Measurements from ENCODE around the gene CASZ1. TPM values are rescaled to one million over a fixed set of nuclear protein-coding genes. Genes with fewer than 3 reads are reported as not detected.

The CASZ1 gene
- total and polyA plus RNA-seq, 2 donors (not counting 3 experiments of a cell fraction or from before 2014, with no cell fraction given) = 1.5 to 5.2 TPM

DNA sequence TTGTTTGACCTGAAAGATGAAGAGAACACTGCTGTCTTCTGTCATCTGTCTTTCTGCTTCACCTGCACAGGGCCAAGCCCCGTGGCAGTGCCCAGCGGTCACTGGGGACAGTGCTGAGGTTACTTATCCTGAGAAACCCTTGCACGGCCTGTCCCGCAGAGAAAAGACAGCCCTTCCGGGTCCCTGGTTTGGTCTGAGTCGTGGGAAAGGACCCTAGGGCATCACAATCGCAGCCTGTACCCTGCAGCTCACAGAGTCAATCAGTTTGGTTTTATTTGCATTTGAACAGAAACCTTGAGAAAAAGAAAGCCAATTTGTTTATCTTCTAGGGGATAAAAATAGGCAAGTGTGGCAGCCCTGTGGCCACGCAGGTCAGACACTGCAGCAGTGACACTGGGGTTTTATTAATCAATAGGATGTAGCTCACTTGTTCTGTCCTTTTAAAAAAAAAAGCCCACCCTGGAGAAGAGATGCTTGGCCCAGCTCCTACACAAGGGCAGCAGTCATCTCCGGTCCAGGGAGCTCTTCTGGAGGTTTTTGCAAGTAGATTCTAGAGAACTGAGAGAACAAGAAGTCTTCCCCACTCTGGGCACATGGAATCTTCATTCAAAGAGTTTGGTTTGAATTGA lies 201.7 kb downstream of the CASZ1 start:
- POLR2A ChIA-PET = no interaction called here
- no peak overlapping the region for H3K9ac ChIP-seq (replicated peaks; ENCODE audit: extremely low read depth, insufficient read depth, low read length)
- no TSS peak for BruUV-seq (replicated peaks)

DNA sequence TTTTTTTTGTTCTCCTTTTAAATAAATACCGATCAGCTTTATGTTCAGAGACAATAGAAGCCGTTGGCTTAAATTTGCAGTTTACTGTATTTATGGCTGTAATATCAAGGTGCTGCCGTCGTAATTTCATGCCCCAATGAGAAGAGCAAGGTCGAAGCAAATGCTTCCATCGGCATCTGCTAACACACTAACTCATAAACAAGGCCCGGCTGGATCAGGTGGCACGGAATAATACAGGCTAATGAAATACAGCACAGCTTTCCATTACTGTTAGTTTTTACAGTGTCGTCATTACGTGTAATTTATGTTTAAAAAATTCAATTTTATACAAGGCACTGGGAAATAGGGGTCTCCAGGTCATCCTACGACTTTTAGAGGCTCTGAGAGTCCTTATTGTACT lies 202.7 kb downstream of the CASZ1 start:
- dilution Hi-C loops (cut with MboI; ENCODE audit: extremely low pct_ligation_motif_present, low sequenced_read_pairs) = no loop called here
- no peak overlapping the region for H3K4me3 ChIP-seq (replicated peaks in 1 of 3; ENCODE audit: insufficient read depth in 1 of 3, low read depth in 1 of 3, low read length in 3 of 3)
- FAIRE-seq = no peak
- BruUV-seq (replicated peaks) = no TSS peak
- no peaks in the 10 kb centered on the region for H3K36me3 ChIP-seq (ENCODE audit: control insufficient read depth in 2 of 2, extremely low read depth in 1 of 2, insufficient read depth in 2 of 2, low read length in 2 of 2)
- H2AFZ ChIP-seq (ENCODE audit: low read depth, low read length) = no peak overlapping the region
- H3K4me2 ChIP-seq (ENCODE audit: insufficient read depth, low read length) = no peak overlapping the region
- H3K79me2 ChIP-seq (ENCODE audit: control insufficient read depth, insufficient read depth, low read length) = no peaks in the 10 kb centered on the region
- no peak overlapping the region for H3K27ac ChIP-seq (ENCODE audit: insufficient read depth, low read depth, low read length)
- POLR2A ChIA-PET = no interaction called here
- no peaks in the 10 kb centered on the region for H3K27me3 ChIP-seq (ENCODE audit: control insufficient read depth in 2 of 2, insufficient read depth in 2 of 2, low read length in 2 of 2)
- no peak for DNase-seq (ENCODE audit: low read depth, low spot score)
- no peaks in the 10 kb centered on the region for H4K20me1 ChIP-seq (replicated peaks; ENCODE audit: control insufficient read depth, extremely low read depth, insufficient read depth, low read length)
- H3K4me1 ChIP-seq (ENCODE audit: control insufficient read depth, extremely low read depth, insufficient read depth, low read length) = peaks cover 6% of the 10 kb centered on the region
- no peaks in the 10 kb centered on the region for H3K9me1 ChIP-seq (replicated peaks; ENCODE audit: control insufficient read depth, extremely low read depth, insufficient read depth, low read length)
- no peak for TF ChIP-seq JUN (IDR thresholded peaks at IDR 0.05; ENCODE audit: borderline replicate concordance, insufficient read depth, insufficient read length, low read depth)
- no peak for TF ChIP-seq MYC (IDR thresholded peaks at IDR 0.05; ENCODE audit: low read depth, low read length)
- TF ChIP-seq, protein P1, sequence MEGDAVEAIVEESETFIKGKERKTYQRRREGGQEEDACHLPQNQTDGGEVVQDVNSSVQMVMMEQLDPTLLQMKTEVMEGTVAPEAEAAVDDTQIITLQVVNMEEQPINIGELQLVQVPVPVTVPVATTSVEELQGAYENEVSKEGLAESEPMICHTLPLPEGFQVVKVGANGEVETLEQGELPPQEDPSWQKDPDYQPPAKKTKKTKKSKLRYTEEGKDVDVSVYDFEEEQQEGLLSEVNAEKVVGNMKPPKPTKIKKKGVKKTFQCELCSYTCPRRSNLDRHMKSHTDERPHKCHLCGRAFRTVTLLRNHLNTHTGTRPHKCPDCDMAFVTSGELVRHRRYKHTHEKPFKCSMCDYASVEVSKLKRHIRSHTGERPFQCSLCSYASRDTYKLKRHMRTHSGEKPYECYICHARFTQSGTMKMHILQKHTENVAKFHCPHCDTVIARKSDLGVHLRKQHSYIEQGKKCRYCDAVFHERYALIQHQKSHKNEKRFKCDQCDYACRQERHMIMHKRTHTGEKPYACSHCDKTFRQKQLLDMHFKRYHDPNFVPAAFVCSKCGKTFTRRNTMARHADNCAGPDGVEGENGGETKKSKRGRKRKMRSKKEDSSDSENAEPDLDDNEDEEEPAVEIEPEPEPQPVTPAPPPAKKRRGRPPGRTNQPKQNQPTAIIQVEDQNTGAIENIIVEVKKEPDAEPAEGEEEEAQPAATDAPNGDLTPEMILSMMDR (IDR thresholded peaks at IDR 0.05; ENCODE audit: extremely low read depth in 1 of 2, insufficient read depth in 1 of 2, low read depth in 1 of 2, low read length in 2 of 2) = no peak
- TF ChIP-seq FOS (IDR thresholded peaks at IDR 0.05; ENCODE audit: borderline replicate concordance, insufficient read depth, low read length) = no peak
- no peak for TF ChIP-seq POLR2AphosphoS5 (IDR thresholded peaks at IDR 0.05; ENCODE audit: insufficient read depth, low read depth, low read length)
- TF ChIP-seq EZH2 (IDR thresholded peaks at IDR 0.05; ENCODE audit: borderline replicate concordance, low read depth, low read length, severe bottlenecking) = no peak
- TF ChIP-seq, protein P2, sequence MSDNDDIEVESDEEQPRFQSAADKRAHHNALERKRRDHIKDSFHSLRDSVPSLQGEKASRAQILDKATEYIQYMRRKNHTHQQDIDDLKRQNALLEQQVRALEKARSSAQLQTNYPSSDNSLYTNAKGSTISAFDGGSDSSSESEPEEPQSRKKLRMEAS (IDR thresholded peaks at IDR 0.05; ENCODE audit: insufficient read depth, insufficient read length) = no peak
- H3K9me3 ChIP-seq (replicated peaks; ENCODE audit: control insufficient read depth, insufficient read depth, low read length) = no peaks in the 10 kb centered on the region
- CTCF ChIA-PET = interaction anchor here (0.9 kb wide), 1 partner anchor 86 kb away, joined by 3 read pairs; no protein-coding TSS in a partner anchor
- intact Hi-C loops (cut with micrococcal nuclease) = no loop called here
- H3K9ac ChIP-seq (replicated peaks; ENCODE audit: extremely low read depth, insufficient read depth, low read length) = no peak overlapping the region

More for the DNA sequence above, 201.7 kb downstream of the CASZ1 start:
- CTCF ChIA-PET = interaction anchor here (0.8 kb wide), 2 partner anchors 87 to 267 kb away, joined by 3 read pairs; no protein-coding TSS in a partner anchor
- Histone ChIP-seq H3K9me3 (replicated peaks; ENCODE audit: control insufficient read depth, insufficient read depth, low read length) (no peaks in the 10 kb centered on the region), H3K79me2 (ENCODE audit: control insufficient read depth, insufficient read depth, low read length) (no peaks in the 10 kb centered on the region), H3K27ac (ENCODE audit: insufficient read depth, low read depth, low read length) (no peak overlapping the region), H3K9me1 (replicated peaks; ENCODE audit: control insufficient read depth, extremely low read depth, insufficient read depth, low read length) (no peaks in the 10 kb centered on the region), H3K4me2 (ENCODE audit: insufficient read depth, low read length) (no peak overlapping the region), H3K36me3 (ENCODE audit: control insufficient read depth in 2 of 2, extremely low read depth in 1 of 2, insufficient read depth in 2 of 2, low read length in 2 of 2) (no peaks in the 10 kb centered on the region), H3K27me3 (ENCODE audit: control insufficient read depth in 2 of 2, insufficient read depth in 2 of 2, low read length in 2 of 2) (no peaks in the 10 kb centered on the region), H3K4me3 (replicated peaks in 1 of 3; ENCODE audit: insufficient read depth in 1 of 3, low read depth in 1 of 3, low read length in 3 of 3) (no peak overlapping the region), H2AFZ (ENCODE audit: low read depth, low read length) (no peak overlapping the region), H3K4me1 (ENCODE audit: control insufficient read depth, extremely low read depth, insufficient read depth, low read length) (peaks cover 6% of the 10 kb centered on the region), H4K20me1 (replicated peaks; ENCODE audit: control insufficient read depth, extremely low read depth, insufficient read depth, low read length) (no peaks in the 10 kb centered on the region)
- TF ChIP-seq POLR2A (IDR thresholded peaks at IDR 0.05; ENCODE audit: low read depth, low read length) (no peak), GATA2 (IDR thresholded peaks at IDR 0.05; ENCODE audit: insufficient read depth, insufficient read length, low read depth, low read length) (no peak), EZH2 (IDR thresholded peaks at IDR 0.05; ENCODE audit: borderline replicate concordance, low read depth, low read length, severe bottlenecking) (no peak), JUN (IDR thresholded peaks at IDR 0.05; ENCODE audit: borderline replicate concordance, insufficient read depth, insufficient read length, low read depth) (no peak)
- TF ChIP-seq, protein P2 (IDR thresholded peaks at IDR 0.05; ENCODE audit: insufficient read depth, insufficient read length) = no peak
- dilution Hi-C loops (cut with MboI; ENCODE audit: extremely low pct_ligation_motif_present, low sequenced_read_pairs) (no loop called here), intact Hi-C loops (cut with micrococcal nuclease) (no loop called here)
- FAIRE-seq (no peak), DNase-seq (ENCODE audit: low read depth, low spot score) (no peak)
